HG03135 (cell line): ENCODE results near the gene KSR2.

Experiments used
- ATAC-seq: cut with Tn5 transposase; IDR thresholded peaks from one replicate; pipeline ENCODE4 v1.9.1; 2021; ENCODE audit warnings: mild to moderate bottlenecking, moderate library complexity; ENCODE audit not compliant: unreplicated experiment

KSR2 gene

GRCh38 chr12:117508468-117508867, 460.3 kb downstream of the KSR2 start:
- ATAC-seq, result no peak

GRCh38 chr12:117507548-117507947, 461.2 kb downstream of the KSR2 start:
- no peak for ATAC-seq

GRCh38 chr12:117506333-117506732, 462.5 kb downstream of the KSR2 start:
- ATAC-seq, result no peak

GRCh38 chr12:117502633-117503032, 466.2 kb downstream of the KSR2 start:
- no peak for ATAC-seq

- no peak for ATAC-seq
Measured at GRCh38 chr12:117502233-117502632, 466.6 kb downstream of the KSR2 start.

GRCh38 chr12:117501076-117501869, 467.5 kb downstream of the KSR2 start:
- ATAC-seq, result no peak

GRCh38 chr12:117499759-117500485, 468.9 kb downstream of the KSR2 start:
- ATAC-seq, result no peak

GRCh38 chr12:117498880-117499279, 469.9 kb downstream of the KSR2 start:
- no peak for ATAC-seq

GRCh38 chr12:117498256-117498655, 470.5 kb downstream of the KSR2 start:
- ATAC-seq, result no peak

GRCh38 chr12:117497407-117497806, 471.4 kb downstream of the KSR2 start:
- no peak for ATAC-seq

GRCh38 chr12:117494833-117495655, 473.7 kb downstream of the KSR2 start:
- ATAC-seq, result no peak

- no peak for ATAC-seq
Measured at GRCh38 chr12:117491711-117492110, 477.1 kb downstream of the KSR2 start.

- no peak for ATAC-seq
Measured at GRCh38 chr12:117490130-117490529, 478.7 kb downstream of the KSR2 start.

GRCh38 chr12:117489671-117490070, 479.1 kb downstream of the KSR2 start:
- ATAC-seq, result no peak

GRCh38 chr12:117486840-117487659, 481.7 kb downstream of the KSR2 start:
- no peak for ATAC-seq

- no peak for ATAC-seq
Measured at GRCh38 chr12:117485984-117486839, 482.6 kb downstream of the KSR2 start.

- ATAC-seq, result no peak
Measured at GRCh38 chr12:117484901-117485300, 483.9 kb downstream of the KSR2 start.

GRCh38 chr12:117483501-117483900, 485.3 kb downstream of the KSR2 start:
- ATAC-seq, result no peak

- ATAC-seq, result no peak
Measured at GRCh38 chr12:117481470-117481869, 487.3 kb downstream of the KSR2 start.

- ATAC-seq, result no peak
Measured at GRCh38 chr12:117476341-117476740, 492.4 kb downstream of the KSR2 start.
